Activated T-helper 2 cell treated with anti-CD3 and anti-CD28 coated beads, Interferon-gamma antibody, Interleukin-2, Interleukin-4, amounts not matched to agents 10 μg/mL and 5 μg/mL and 100 μg/mL, durations not matched to agents 14 hours and 24 hours and 36 hours (primary cell): ENCODE results near the gene NOS3. TPM values are rescaled to one million over a fixed set of nuclear protein-coding genes. Genes with fewer than 3 reads are reported as not detected.
A peak's percentile ranks its signal among the peaks of the same experiment; 100 is the strongest.

Experiments used
- DNase-seq: peaks from one replicate; pipeline ENCODE4 v3.0.0; 2021; ENCODE audit warnings: low spot score
- H3K27ac Mint-ChIP-seq: one replicate; pipeline ENCODE4 v1.8.0; 2021; ENCODE audit warnings: mixed read lengths
- H3K27me3 Mint-ChIP-seq: one replicate; pipeline ENCODE4 v1.8.0; 2021; ENCODE audit warnings: low read depth, mixed read lengths
- H3K36me3 Mint-ChIP-seq: one replicate; pipeline ENCODE4 v1.8.0; 2021; ENCODE audit warnings: low read depth, mixed read lengths
- H3K4me1 Mint-ChIP-seq: one replicate; pipeline ENCODE4 v1.8.0; 2021; ENCODE audit warnings: low read depth, mixed read lengths
- H3K4me3 Mint-ChIP-seq: one replicate; pipeline ENCODE4 v1.8.0; 2021; ENCODE audit warnings: low read depth, mild to moderate bottlenecking, moderate library complexity, mixed read lengths
- H3K9me3 Mint-ChIP-seq: one replicate; pipeline ENCODE4 v1.8.0; 2021; ENCODE audit warnings: mixed read lengths
- intact Hi-C: fragments of 100-400 bp; cut with micrococcal nuclease; formaldehyde crosslinking; loops from one replicate; pipeline ENCODE4 v1.15.1; 2023
- total RNA-seq: library from RNA; stranded (reverse); gene quantifications from 2 replicates; pipeline ENCODE4 v1.2.3, GENCODE V29; 2022

NOS3 gene
- total RNA-seq, 1 donor from 2014 or later: 9.8 TPM

DNA sequence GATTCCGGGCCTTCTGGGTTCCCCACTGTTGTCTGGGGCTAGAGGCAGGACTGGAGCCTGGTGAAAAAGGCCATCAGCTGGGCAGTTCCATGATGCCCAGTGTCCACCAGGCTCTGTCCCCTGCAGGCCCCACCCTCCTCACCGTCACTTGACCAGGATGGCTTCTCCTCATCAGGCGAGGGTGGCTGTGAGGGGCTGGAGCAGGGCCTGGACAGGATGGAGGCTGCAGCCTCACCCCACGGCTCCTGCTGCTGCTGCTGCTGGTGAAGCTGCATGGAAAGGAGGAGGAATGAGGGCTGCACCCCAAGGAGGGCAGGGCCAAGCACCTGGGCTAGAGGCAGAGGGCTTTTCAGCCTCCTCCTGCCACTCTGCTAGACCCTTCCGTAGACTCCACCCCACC is 25.1 kb downstream of the NOS3 start:
- peaks cover 26% of the 10 kb centered on the region for H3K27me3 Mint-ChIP-seq
- intact Hi-C loops: loop anchor here (5.0 kb wide), 1 partner anchor 226 kb away; no protein-coding TSS in a partner anchor
- no peak overlapping the region for H3K4me3 Mint-ChIP-seq
- H3K27ac Mint-ChIP-seq: no peak overlapping the region
- no peaks in the 10 kb centered on the region for H3K9me3 Mint-ChIP-seq
- DNase-seq: no peak
- peaks cover 56% of the 10 kb centered on the region for H3K4me1 Mint-ChIP-seq
- H3K36me3 Mint-ChIP-seq: peaks cover 6% of the 10 kb centered on the region

DNA sequence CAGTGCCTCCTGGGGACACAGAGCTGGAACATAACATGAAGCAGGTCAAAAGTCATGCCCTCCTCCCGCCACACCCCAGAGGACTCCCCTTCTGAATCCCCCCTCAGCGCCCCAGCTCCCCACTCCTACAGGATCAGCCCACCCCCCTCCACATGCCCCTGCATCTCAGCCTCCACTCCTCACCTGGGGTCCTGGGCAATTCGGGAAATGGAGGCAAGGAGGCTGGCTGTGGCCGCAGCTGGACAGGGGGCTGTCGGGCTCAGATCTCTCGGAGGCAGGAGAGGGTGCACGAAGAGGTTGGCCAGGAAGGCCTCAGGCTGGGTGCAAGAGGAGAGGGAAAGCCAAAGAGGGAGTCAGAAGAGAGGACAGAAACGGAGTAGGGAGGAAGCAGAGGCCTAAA is 25.7 kb downstream of the NOS3 start:
- peaks cover 6% of the 10 kb centered on the region for H3K36me3 Mint-ChIP-seq
- DNase-seq: no peak
- intact Hi-C loops: loop anchor here (5.0 kb wide), 1 partner anchor 226 kb away; no protein-coding TSS in a partner anchor
- no peak overlapping the region for H3K4me3 Mint-ChIP-seq
- H3K9me3 Mint-ChIP-seq: no peaks in the 10 kb centered on the region
- peaks cover 31% of the 10 kb centered on the region for H3K27me3 Mint-ChIP-seq
- no peak overlapping the region for H3K27ac Mint-ChIP-seq
- H3K4me1 Mint-ChIP-seq: peaks cover 52% of the 10 kb centered on the region

DNA sequence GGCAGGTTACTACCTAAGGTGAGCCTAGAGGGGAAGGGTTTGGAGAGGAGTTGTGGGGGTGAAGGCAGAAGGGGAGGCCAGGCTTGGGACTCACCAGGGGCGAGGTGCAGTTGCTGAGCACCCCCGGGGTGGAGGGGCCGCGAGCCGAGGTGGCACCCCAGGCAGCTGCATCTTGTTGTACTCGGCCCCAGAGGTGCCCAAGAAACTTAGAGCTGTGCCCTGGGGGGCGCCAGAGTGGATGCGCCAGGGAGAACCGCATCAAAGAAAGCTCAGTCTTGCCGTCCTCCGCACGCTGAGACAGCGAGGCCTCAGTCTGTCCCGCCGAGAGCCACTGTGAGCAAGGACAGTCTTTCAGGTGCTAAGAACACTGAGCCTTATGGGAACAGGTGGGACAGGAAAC is 26.1 kb downstream of the NOS3 start:
- H3K4me3 Mint-ChIP-seq: no peak overlapping the region
- H3K9me3 Mint-ChIP-seq: no peaks in the 10 kb centered on the region

DNA sequence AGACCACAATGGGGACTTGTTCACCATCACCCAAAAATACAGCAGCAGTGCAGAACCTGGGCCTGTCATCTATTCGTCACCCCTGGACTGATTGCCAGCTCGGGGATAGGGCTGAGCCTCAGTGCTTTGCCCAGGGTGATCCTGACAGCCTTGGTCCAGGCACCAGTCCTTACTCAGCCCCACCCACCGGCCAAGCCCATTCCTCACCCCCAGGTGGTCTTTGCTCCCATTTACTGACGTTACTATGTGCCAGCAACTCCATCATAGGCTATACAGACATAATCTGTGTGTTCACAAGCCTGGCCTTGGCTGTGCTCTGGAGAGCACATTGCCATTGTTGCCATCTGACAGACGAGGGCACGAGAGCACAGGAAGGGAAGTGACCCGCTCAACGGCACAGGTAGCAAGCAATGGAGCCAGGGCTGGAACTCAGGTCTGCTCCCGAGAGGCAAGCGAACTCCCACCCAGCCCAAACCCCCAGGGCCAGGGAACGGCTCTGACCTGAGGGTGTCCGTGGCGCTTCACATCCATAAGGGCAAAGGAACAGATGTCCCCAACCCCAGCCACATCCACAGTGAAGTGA is 26.6 kb downstream of the NOS3 start:
- Mint-ChIP-seq H3K9me3 (no peaks in the 10 kb centered on the region), H3K27ac (peak overlapping the region; percentile 4)

More for the DNA sequence above, 26.1 kb downstream of the NOS3 start:
- peaks cover 6% of the 10 kb centered on the region for H3K36me3 Mint-ChIP-seq
- no peak overlapping the region for H3K27ac Mint-ChIP-seq
- H3K27me3 Mint-ChIP-seq: peaks cover 31% of the 10 kb centered on the region
- intact Hi-C loops: loop anchor here (5.0 kb wide), 1 partner anchor 225 kb away; no protein-coding TSS in a partner anchor
- DNase-seq: no peak
- peaks cover 48% of the 10 kb centered on the region for H3K4me1 Mint-ChIP-seq

DNA sequence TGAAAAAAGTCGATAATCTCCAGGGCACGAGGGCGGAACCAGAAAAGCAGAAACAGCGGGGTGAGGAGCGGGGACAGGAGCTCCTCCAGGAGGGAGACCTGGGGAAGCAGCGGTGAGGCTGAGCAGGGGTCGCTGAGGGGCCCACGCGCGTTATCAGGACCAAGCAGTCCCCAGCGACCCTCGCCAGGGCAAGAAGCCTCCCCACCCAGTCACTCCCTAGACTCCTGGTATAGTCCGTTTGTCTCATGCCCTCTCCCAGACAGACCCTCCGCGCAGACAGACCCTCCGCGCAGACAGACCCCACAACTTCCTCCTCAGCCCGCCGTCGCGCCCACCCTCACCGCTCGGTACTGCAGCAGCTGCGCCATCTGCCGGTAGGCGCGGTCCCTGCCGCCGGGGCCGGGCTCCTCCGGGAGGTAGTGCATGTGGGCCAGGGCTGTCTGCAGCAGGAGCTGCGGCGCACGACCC is 27.2 kb downstream of the NOS3 start:
- Mint-ChIP-seq H3K27me3 (peaks cover 31% of the 10 kb centered on the region), H3K4me3 (peak overlapping the region; percentile 76), H3K36me3 (no peaks in the 10 kb centered on the region), H3K4me1 (peaks cover 37% of the 10 kb centered on the region), H3K9me3 (no peaks in the 10 kb centered on the region), H3K27ac (peak overlapping the region; percentile 42)
- intact Hi-C loops: loop anchor here (5.0 kb wide), 1 partner anchor 224 kb away; no protein-coding TSS in a partner anchor
- peak; percentile 70 for DNase-seq

More for the DNA sequence above, 26.6 kb downstream of the NOS3 start:
- DNase-seq: no peak
- H3K4me1 Mint-ChIP-seq: peaks cover 43% of the 10 kb centered on the region
- intact Hi-C loops: loop anchor here (5.0 kb wide), 1 partner anchor 225 kb away; no protein-coding TSS in a partner anchor
- peaks cover 3% of the 10 kb centered on the region for H3K36me3 Mint-ChIP-seq
- peak overlapping the region; percentile 76 for H3K4me3 Mint-ChIP-seq
- H3K27me3 Mint-ChIP-seq: peaks cover 31% of the 10 kb centered on the region

DNA sequence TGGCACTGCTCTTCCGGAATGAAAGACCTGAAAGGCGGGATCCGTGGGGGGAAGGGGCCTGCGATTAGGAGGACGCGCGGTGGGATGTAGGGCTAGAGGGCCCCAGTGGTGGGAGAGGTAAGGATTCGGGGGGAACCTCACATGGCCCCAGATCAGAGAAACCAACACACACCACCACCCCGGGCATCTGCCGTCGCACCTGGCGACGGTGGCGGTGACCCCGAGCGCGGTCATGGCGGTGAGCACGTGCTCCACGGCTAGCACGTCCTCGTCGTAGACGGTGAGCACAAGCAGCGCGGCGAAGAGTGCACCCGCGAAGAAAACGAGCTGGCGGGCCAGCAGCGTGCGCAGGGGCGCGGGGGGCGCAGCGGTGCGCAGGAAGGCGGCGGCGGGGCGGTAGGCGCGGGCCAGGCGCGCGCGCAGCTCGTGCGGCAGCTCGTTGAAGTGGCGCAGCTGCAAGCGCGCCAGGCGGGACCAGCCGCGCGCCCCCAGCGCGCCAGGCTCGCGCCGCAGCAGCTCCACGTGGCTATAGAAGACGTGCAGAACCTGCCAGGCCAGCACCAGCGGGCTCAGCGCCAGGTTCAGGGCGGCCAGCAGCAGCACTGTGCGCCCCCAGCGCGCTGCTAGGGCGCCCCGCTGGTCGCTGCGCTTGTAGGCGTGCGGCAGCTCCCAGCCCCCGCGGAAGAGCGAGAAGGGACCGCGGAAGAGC is 27.8 kb downstream of the NOS3 start:
- Mint-ChIP-seq H3K27ac (peak overlapping the region; percentile 48), H3K4me1 (peaks cover 37% of the 10 kb centered on the region), H3K4me3 (peak overlapping the region; percentile 76), H3K9me3 (no peaks in the 10 kb centered on the region), H3K36me3 (no peaks in the 10 kb centered on the region), H3K27me3 (peaks cover 31% of the 10 kb centered on the region)
- DNase-seq: no peak
- intact Hi-C loops: loop anchor here (5.0 kb wide), 1 partner anchor 224 kb away; no protein-coding TSS in a partner anchor

DNA sequence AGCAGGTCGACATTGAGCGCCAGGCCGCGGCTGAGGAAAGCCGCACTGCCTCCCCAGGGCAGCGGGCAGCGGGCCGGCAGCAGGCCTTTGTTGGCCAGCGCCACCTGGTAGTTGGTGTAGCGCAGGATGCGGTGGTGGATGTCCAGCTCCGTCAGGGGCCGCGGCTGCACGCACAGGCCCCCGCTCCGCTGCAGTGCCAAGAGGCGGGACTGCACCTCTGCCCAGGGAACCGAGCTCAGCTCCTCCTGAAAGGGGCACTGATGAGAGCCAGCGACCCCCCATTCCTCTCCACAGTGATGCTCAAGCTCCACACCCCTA is 28.3 kb downstream of the NOS3 start:
- no peak overlapping the region for H3K27ac Mint-ChIP-seq
- peak overlapping the region; percentile 26 for H3K4me3 Mint-ChIP-seq
- intact Hi-C loops: loop anchor here (5.0 kb wide), 1 partner anchor 223 kb away; no protein-coding TSS in a partner anchor
- H3K4me1 Mint-ChIP-seq: peaks cover 37% of the 10 kb centered on the region
- DNase-seq: no peak
- H3K27me3 Mint-ChIP-seq: peaks cover 31% of the 10 kb centered on the region
- no peaks in the 10 kb centered on the region for H3K9me3 Mint-ChIP-seq
- H3K36me3 Mint-ChIP-seq: no peaks in the 10 kb centered on the region

DNA sequence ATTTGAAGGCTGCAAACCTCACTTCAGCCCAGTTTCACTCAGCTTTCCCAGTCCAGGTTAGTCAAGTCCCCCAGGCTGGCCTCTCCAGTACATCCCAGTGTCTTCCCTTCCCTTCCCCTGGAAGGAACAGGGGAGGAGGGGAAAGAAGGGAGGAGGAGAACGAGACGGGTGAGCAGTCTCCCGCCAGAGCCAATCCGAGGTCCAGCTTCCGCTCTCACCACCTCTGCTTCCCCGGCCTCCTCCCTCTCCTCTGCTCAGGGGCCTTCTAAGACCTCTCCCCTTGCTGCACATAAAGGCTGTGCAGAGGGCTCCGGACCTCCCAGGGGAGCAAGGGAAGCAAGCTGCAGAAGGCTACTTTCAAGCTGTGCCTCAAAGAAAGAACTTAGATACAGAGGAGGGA is 29.4 kb downstream of the NOS3 start:
- no peak for DNase-seq
- Mint-ChIP-seq H3K36me3 (no peaks in the 10 kb centered on the region), H3K4me1 (peaks cover 26% of the 10 kb centered on the region), H3K9me3 (no peaks in the 10 kb centered on the region), H3K27ac (no peak overlapping the region), H3K4me3 (peak overlapping the region; percentile 7), H3K27me3 (peaks cover 33% of the 10 kb centered on the region)
- intact Hi-C loops: no loop called here

DNA sequence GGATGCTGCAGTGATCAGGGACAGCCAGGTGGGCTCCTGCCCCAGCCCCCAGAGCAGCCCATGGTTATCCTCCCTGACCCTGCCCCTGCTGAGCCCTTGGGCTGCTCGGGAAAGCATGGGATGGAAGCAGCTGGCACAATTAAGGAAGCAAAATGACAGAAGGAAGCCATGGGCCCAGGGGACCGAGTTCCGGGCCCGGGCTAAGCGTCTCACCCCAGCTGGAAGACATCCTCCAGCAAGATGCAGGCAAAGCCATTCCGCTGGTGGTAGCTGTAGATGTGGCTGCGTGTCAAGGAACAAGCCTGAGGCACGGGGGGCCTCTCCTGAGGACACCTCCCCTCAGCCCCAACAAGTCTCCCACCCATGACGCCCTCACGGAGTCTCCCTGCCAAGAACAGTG is 32.4 kb downstream of the NOS3 start:
- peaks cover 30% of the 10 kb centered on the region for H3K27me3 Mint-ChIP-seq
- no peaks in the 10 kb centered on the region for H3K9me3 Mint-ChIP-seq
- DNase-seq: no peak
- intact Hi-C loops: no loop called here
- no peak overlapping the region for H3K4me3 Mint-ChIP-seq
- H3K27ac Mint-ChIP-seq: no peak overlapping the region
- no peaks in the 10 kb centered on the region for H3K36me3 Mint-ChIP-seq
- peaks cover 16% of the 10 kb centered on the region for H3K4me1 Mint-ChIP-seq

DNA sequence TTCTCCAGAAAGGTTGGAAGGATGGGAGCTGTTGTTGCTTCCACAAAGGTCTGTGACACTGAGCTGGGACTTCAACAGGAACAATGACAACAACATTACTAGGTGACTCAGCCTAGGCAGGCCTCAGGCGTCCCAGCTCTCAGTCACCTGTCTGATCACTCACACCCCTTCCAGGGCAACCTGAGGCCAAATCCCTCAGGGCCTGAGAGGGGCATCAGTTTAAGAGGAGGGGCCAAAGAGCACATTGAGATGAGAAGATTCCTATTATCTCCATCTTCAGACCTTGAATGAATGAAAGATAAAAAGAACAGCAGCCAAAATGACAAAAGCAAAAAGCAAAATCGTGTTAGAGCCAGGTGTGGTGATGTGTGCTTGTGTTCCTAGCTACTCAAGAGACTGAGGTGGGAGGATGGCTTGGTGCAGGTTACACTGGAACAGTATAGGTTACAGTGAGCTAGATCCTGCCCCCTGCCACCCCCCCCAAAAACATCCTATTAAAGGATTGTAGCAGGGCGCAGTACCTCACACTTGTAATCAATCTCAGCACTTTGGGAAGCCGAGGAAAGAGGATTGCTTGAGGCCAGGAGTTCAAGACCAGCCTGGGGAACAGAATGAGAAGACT is 33.7 kb downstream of the NOS3 start, which contains the start of gene ATG9B:
ATG9B (minus strand) TSS at position 60 of the 622 bp plus-strand sequence. CDS start 71 bp downstream, outside the sequence.
- H3K9me3 Mint-ChIP-seq: no peaks in the 10 kb centered on the region
- DNase-seq: no peak
- H3K27ac Mint-ChIP-seq: no peak within 1 kb of the TSS
- peaks cover 21% of the 10 kb centered on the region for H3K27me3 Mint-ChIP-seq
- H3K4me3 Mint-ChIP-seq: no peak within 1 kb of the TSS
- peaks cover 14% of the 10 kb centered on the region for H3K4me1 Mint-ChIP-seq
- peaks cover 3% of the 10 kb centered on the region for H3K36me3 Mint-ChIP-seq
- intact Hi-C loops: no loop called here

DNA sequence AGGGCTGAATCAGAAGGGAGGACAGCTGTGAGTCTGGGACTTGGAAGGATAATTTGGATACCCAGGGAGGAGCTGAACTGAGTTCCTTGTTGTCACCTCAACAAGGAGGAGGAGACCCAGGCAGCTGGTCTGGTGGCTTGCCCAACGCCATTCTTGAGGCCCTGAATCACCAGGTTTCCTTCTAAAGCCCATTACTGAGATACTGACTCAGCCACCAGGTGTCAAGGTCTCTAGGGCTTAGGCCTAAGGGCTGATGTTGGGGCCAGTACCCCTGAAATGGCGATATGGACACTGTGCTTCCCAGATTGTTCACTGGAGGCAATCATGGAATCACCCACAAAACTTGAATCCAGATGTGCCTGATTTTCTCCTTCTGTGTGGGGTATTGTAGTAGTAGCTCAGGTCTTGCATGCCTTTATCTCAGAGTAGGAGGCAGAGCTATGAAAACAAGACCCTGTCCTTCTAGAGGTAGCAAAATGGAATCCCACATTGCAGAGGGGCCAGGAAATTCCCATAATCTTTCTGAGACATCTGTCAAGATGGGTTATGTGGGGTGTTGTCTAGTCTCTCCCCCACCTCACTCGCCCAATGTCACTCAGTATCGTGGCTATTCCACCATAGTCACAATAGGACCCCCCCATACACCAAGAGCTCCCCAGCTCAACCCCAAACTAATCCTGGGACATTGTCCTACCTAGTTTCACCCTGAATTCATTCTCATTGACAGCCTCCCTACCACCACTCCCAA is 35.3 kb downstream of the NOS3 start:
- H3K4me3 Mint-ChIP-seq: no peak overlapping the region

More for the DNA sequence above, 35.3 kb downstream of the NOS3 start:
- intact Hi-C loops: no loop called here
- peaks cover 3% of the 10 kb centered on the region for H3K36me3 Mint-ChIP-seq
- peaks cover 13% of the 10 kb centered on the region for H3K4me1 Mint-ChIP-seq
- H3K27me3 Mint-ChIP-seq: peaks cover 5% of the 10 kb centered on the region
- no peak overlapping the region for H3K27ac Mint-ChIP-seq
- DNase-seq: no peak
- no peaks in the 10 kb centered on the region for H3K9me3 Mint-ChIP-seq
